H1 (cell line): Measurements from ENCODE around the gene DYTN. TPM values are rescaled to one million over a fixed set of nuclear protein-coding genes. Genes with fewer than 3 reads are reported as not detected.

ENCODE experiments used
- SP2 ChIP-seq: IDR thresholded peaks from 2 replicates; pipeline ENCODE4 v1.6.1; 2012; ENCODE audit warnings: mild to moderate bottlenecking, low read length, inconsistent platforms
- USF2 ChIP-seq: IDR thresholded peaks from 2 replicates; pipeline ENCODE4 v1.6.1; 2011; ENCODE audit warnings: low read length, improper control_type of control experiment
- polyA plus RNA-seq, 7 experiments: library from polyadenylated mRNA; depleted of rRNA in 3 of 7; stranded (reverse) in 5 of 7; unstranded in 2 of 7; fragments of >200 nt in 5 of 7; fragments of 200-250 nt in 2 of 7; gene quantifications; 1 replicate in 5 of 7; 2 replicates in 1 of 7; 4 replicates in 1 of 7; pipeline versions ENCODE4 v1.2.1 to v1.2.3, GENCODE V29; 2011 to 2013; ENCODE audit warnings: missing spikeins in 2 of 7, mixed read lengths in 2 of 7
- total RNA-seq: library from RNA; stranded (reverse); fragmentation: NEBNext Ultra II Directional; extraction: Animal tissue kit (Norgen Biotek cat#: 25700); gene quantifications from 2 replicates; pipeline ENCODE4 v1.2.1, GENCODE V29; 2021

Gene DYTN
- total and polyA plus RNA-seq, 2 of the 8 experiments (the other 6 are each of a cell fraction or from before 2014, with no cell fraction given): not detected

DNA sequence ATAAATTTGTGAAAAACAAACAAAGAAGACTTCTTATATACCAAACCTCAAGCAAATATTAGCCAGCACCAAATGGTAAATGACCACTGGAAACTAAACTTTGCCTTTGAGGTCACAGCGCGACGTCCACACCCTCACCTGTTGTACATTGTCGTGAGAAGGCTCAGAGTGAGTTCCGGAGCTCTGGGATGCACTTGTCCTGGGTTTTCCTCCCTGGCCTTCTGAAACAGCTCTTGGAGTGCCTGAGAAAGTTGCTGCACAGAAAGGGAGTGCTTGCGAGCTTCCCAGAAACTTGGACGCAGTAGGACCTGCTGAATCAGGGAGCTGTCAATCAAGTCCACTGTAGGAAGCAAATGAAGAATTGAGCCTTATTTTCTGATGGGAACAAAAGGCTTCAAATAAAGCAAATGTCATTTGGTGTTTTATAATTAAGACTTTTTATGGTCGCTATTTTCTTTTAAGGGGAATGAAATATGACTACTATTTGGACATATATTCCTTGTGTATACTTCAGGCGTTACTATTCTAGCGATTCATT, 11.0 kb downstream of the DYTN start (continued):
- no peak for TF ChIP-seq USF2
- TF ChIP-seq SP2: no peak
- TF ChIP-seq, all 59 proteins: peak for 0
